Measurements from ENCODE around the gene BRAF.
"Not testable (repeated sequence)": the region's sequence is repeated elsewhere in the genome, so short reads cannot be mapped to it uniquely, and the experiment has no call there.

Gene BRAF

GRCh38 chr7:140883378-140883777 lies 41.4 kb downstream of the BRAF start:
- no peak for DNase-seq
- intact Hi-C loops (cut with DNase I): no loop called here

GRCh38 chr7:140882834-140883233 lies 41.9 kb downstream of the BRAF start:
- intact Hi-C loops (cut with DNase I); DNase-seq: not testable (repeated sequence)

GRCh38 chr7:140881507-140882228 lies 43.1 kb downstream of the BRAF start:
- intact Hi-C loops (cut with DNase I): no loop called here
- DNase-seq: no peak

GRCh38 chr7:140877249-140877524 lies 47.5 kb downstream of the BRAF start:
- DNase-seq: no peak
- intact Hi-C loops (cut with DNase I): no loop called here

- intact Hi-C loops (cut with DNase I): no loop called here
- DNase-seq: no peak
Observed at GRCh38 chr7:140876519-140877248, 48.0 kb downstream of the BRAF start.

DNA sequence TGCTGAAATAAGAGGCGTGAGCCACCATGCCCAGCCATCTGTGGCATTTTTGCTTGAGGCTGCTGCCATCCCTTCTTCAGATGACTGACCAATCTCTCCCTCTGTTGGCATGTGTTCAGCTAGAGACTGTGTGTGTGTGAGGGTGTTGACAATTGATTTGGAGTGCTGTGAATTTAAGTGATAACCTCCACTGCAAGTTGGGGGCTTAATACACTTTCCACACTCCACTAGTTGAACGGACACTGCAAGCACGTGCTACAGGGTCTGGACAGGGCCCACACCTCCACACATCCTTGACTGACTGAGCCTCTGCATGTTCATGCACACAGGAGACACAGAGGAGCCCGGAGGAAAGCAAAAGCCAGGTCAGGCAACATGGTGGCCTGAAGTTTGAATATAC lies 51.3 kb downstream of the BRAF start:
- DNase-seq: no peak
- intact Hi-C loops (cut with DNase I): no loop called here

DNA sequence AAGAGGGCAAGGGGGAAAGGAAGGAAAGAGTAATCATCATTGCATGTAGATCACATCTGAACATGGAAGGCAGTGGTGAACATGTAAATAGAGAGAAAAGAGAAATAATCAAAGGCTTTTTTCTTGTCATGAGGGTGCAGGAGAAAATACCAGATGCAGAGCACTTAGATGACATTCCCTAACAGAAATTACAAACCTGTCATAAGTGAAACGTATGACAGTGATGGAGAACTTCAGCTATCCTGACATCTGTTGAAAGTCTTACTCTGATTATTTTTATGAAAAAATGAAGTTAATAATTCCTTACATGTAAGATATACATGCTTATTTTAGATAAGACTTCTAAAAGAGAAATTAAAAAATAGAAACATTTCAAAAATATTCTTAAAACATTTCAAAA lies 54.7 kb downstream of the BRAF start:
- intact Hi-C loops (cut with DNase I): no loop called here
- no peak for DNase-seq

GRCh38 chr7:140869430-140869829 lies 55.3 kb downstream of the BRAF start:
- no peak for DNase-seq
- intact Hi-C loops (cut with DNase I): no loop called here

DNA sequence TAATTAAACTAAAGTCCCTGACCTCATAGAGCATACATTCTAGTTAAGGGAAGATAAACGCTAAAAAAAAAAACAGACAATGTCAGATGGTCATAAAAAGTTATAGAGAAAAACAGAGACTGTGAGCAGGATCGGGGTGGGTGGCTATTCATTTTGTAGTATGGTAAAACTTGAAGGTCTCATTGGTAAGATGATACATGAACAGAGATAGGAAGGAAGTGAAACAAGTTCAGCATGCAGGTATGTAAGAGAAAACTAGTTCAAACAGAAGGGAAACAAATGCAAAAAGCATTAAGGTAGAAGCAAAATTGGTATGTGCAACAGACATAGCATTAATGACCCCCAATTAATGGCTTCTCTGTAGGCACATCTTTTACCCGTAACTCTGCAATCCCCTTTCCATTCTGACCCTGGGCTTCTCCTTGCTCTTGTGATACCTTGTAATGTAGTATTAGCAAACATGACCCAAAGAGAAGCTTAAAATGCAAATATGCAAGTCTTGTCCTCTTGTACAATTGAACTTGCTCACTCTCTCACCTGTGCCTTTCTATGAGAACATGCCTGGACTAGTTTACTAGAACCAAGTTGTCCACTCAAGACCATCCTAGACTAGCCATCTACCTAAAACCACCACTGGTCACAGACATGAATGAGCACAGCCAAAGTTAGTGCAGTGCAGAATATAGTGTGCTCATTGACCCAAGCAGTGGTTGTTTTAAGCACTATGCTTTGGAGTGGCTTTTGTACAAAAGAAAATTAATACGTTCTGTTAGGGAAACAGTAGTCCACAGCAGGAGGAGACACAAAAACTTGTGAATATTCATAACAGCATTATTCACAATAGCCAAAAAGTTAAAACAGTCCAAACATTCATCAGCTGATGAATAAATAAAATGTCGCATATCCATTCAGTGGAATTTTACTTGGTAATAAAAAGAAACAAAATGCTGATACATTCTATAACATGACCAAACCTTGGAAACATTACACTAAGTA lies 57.0 kb downstream of the BRAF start:
- intact Hi-C loops (cut with DNase I): no loop called here
- no peak for DNase-seq

- DNase-seq: no peak
- intact Hi-C loops (cut with DNase I): no loop called here
Observed at GRCh38 chr7:140866926-140867325, 57.8 kb downstream of the BRAF start.

- no peak for DNase-seq
- intact Hi-C loops (cut with DNase I): no loop called here
Observed at GRCh38 chr7:140864732-140865131, 60.0 kb downstream of the BRAF start.

DNA sequence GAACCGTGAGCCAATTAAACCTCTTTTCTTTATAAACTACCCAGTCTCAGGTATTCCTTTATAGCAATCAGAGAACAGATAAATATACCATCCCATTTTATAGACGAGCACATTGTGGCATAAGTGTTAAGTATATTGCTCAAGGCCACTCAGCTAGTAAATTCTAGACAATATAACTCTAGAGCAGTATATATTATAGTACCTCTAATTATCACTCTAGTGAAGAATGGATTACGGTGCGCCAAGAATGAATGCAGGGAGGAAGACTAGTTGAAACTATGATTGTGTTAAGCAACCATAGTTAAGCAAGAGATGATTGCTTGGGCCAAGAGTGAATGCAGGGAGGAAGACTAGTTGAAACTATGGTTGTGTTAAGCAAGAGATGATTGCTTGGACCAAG lies 60.9 kb downstream of the BRAF start:
- intact Hi-C loops (cut with DNase I): no loop called here
- no peak for DNase-seq

- no peak for DNase-seq
- intact Hi-C loops (cut with DNase I): no loop called here
Observed at GRCh38 chr7:140863184-140863583, 61.5 kb downstream of the BRAF start.

DNA sequence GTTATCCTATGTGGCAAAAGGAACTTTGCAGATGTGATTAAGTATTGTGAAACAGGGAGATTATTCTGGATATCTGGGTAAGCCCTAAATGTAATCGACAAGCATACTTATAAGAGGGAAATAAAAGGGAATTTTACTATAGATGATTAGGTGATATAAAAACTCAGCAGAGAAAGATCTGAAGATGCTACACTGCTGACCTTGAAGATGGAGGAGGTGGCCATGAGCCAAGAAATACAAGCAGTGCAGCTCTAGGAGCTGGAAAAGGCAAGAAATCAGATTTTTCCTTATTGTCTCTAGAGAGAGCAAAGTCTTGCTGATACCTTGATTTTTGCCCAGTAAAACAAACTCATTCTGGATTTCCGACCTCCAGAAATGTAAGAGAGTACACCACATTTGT lies 67.7 kb downstream of the BRAF start:
- intact Hi-C loops (cut with DNase I): no loop called here
- DNase-seq: no peak

GRCh38 chr7:140841166-140841715 lies 83.5 kb downstream of the BRAF start:
- intact Hi-C loops (cut with DNase I): no loop called here
- DNase-seq: no peak

DNA sequence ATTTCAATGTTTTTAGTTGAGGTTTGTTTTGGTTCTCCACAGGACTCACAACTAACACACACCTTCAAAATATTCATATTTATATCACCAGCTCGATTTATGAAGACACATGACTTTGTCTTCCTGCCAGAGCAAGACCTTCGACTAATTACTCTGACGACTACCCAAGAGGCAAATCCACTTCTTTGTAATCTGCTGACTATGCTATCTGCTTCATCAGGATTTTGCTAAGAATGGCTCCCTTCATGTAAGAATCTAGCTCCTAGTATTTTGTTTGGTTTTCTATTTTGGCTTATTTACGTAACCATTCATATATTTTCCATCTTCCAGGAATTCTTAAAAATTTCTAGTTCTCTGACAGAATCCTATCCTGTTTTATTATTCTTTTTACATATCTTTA lies 93.0 kb downstream of the BRAF start:
- intact Hi-C loops (cut with DNase I): no loop called here
- DNase-seq: no peak

DNA sequence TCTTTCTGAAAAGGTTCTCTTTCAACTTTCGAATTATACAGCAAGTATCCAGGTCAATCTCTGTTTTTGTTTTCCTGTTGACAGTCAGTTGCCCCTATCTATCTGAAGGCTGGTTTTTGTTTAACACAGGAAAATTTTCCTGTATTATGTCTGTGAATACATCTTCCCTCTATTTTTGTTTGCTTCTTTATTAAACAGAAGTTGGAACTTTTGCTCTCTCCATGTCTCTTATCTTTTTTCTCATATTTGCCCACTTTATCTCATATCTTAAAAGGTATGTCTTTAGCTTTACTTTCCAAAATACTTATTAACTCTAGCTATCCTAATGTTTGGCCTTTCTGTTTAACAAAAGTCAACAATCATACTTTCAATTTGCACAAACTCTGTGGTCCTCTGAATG lies 95.0 kb downstream of the BRAF start:
- DNase-seq: no peak
- intact Hi-C loops (cut with DNase I): no loop called here

- intact Hi-C loops (cut with DNase I): no loop called here
- no peak for DNase-seq
Observed at GRCh38 chr7:140828741-140829140, 96.0 kb downstream of the BRAF start.

DNA sequence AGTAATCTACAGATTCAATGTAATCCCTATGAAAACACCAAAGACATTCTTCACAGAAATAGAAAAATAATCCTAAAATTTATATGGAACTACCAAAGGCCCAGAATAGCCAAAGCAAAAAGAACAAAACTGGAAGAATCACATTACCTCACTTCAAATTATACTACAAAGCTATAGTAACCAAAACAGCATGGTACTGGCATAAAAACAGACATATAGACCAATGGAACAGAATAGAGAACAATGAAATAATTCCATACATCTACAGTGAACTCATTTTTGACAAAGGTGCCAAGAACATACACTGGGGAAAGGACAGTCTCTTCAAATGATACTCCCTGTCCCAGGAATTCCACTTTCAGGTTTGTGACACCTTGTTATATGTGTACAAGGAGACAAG lies 107.3 kb downstream of the BRAF start:
- intact Hi-C loops (cut with DNase I): loop anchor here (10.0 kb wide), 2 partner anchors 143 to 717 kb away; partner anchors contain the start of gene ADCK2

DNA sequence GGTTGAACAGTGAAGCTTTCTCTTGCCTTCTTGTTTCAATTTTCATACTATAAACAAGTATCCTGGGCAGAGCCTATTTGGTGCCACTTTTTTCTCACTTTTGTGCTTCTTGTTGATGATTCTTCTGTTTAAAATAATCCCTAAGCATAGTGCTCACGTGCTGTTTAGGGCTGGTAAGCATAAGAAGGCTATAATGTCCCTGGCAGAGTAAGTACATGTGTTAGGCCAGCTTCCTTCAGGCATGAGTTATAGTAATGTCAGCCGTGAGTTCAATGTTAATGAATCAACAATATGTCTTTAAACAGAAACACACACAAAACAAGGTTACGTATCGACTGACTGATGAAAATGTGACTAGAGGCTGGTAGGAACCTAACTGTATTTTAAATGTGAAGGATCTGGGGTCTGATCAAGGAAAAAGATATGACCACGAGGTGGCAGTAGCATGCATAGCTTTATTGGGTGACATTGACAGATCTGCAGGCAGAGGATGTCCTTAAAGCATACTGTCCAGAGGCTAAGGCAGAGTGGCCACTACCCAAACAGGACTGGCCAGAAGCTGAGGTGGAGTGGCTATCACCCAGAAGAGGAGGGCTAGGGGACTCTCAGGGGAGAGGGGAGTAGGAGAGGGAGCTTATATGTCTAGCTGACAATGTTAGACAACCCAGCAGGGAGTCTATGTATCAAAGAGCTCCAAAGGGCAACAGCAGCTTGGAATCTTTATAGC lies 113.7 kb downstream of the BRAF start:
- intact Hi-C loops (cut with DNase I): loop anchor here (1.0 to 10.0 kb wide), 4 partner anchors 136 to 841 kb away; partner anchors contain the start of gene ADCK2
- DNase-seq: peak in 4 of 10 donors; percentile 27 to 64 (median 58)

More for the DNA sequence above, 107.3 kb downstream of the BRAF start:
- DNase-seq: not testable (repeated sequence)
